ENCODE data around the gene TPCN1.

DNA sequence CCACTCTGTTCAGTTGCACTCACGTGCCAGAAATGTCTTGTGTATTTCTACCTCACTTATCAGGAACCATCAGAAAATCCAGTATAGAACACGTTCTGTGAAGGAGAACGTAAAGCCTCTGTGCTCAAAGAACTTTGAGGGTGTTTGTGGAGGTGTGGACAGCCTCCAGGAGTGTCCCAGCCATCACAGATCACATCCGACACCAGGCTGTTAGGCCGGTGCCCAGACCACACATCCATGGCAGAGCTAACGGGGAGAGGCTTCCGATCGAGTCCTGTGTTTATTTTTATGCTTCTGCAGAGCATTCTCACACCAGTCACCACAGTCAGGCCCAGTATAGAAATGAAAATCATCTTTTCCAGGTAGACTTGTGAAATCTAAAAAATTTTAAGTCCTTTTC is 53.6 kb downstream of the TPCN1 start:
- TF ChIP-seq, protein P1, sequence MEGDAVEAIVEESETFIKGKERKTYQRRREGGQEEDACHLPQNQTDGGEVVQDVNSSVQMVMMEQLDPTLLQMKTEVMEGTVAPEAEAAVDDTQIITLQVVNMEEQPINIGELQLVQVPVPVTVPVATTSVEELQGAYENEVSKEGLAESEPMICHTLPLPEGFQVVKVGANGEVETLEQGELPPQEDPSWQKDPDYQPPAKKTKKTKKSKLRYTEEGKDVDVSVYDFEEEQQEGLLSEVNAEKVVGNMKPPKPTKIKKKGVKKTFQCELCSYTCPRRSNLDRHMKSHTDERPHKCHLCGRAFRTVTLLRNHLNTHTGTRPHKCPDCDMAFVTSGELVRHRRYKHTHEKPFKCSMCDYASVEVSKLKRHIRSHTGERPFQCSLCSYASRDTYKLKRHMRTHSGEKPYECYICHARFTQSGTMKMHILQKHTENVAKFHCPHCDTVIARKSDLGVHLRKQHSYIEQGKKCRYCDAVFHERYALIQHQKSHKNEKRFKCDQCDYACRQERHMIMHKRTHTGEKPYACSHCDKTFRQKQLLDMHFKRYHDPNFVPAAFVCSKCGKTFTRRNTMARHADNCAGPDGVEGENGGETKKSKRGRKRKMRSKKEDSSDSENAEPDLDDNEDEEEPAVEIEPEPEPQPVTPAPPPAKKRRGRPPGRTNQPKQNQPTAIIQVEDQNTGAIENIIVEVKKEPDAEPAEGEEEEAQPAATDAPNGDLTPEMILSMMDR (IDR thresholded peaks at IDR 0.05): no peak
- TF ChIP-seq POLR2A (IDR thresholded peaks at IDR 0.05): no peak
